ENCODE data around the gene PLXNA1. TPM values are rescaled to one million over a fixed set of nuclear protein-coding genes. Genes with fewer than 3 reads are reported as not detected.

Gene PLXNA1
- total RNA-seq, 1 donor from 2014 or later, result 55.2 TPM

- H3K4me3 Mint-ChIP-seq, result no peak overlapping the region
- no peaks in the 10 kb centered on the region for H3K27me3 Mint-ChIP-seq (ENCODE audit: low read depth)
- peaks cover 9% of the 10 kb centered on the region for H3K4me1 Mint-ChIP-seq
- TF ChIP-seq, protein P1, sequence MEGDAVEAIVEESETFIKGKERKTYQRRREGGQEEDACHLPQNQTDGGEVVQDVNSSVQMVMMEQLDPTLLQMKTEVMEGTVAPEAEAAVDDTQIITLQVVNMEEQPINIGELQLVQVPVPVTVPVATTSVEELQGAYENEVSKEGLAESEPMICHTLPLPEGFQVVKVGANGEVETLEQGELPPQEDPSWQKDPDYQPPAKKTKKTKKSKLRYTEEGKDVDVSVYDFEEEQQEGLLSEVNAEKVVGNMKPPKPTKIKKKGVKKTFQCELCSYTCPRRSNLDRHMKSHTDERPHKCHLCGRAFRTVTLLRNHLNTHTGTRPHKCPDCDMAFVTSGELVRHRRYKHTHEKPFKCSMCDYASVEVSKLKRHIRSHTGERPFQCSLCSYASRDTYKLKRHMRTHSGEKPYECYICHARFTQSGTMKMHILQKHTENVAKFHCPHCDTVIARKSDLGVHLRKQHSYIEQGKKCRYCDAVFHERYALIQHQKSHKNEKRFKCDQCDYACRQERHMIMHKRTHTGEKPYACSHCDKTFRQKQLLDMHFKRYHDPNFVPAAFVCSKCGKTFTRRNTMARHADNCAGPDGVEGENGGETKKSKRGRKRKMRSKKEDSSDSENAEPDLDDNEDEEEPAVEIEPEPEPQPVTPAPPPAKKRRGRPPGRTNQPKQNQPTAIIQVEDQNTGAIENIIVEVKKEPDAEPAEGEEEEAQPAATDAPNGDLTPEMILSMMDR (IDR thresholded peaks at IDR 0.05; ENCODE audit: unreplicated experiment), result no peak
- H3K27ac Mint-ChIP-seq, result no peak overlapping the region
- H3K36me3 Mint-ChIP-seq, result peaks cover 7% of the 10 kb centered on the region
- DNase-seq (ENCODE audit: low spot score in 2 of 2, unreplicated experiment in 2 of 2), result no peak
- H3K9me3 Mint-ChIP-seq, result no peaks in the 10 kb centered on the region
Observed at GRCh38 chr3:127005864-127006500, 23.1 kb downstream of the PLXNA1 start.

- Mint-ChIP-seq H3K9me3 (no peaks in the 10 kb centered on the region), H3K27me3 (ENCODE audit: low read depth) (no peaks in the 10 kb centered on the region), H3K4me1 (peaks cover 9% of the 10 kb centered on the region), H3K36me3 (peaks cover 7% of the 10 kb centered on the region), H3K27ac (no peak overlapping the region), H3K4me3 (no peak overlapping the region)
- DNase-seq (ENCODE audit: low spot score in 2 of 2, unreplicated experiment in 2 of 2), result no peak
- TF ChIP-seq, protein P1 (IDR thresholded peaks at IDR 0.05; ENCODE audit: unreplicated experiment), result no peak
Observed at GRCh38 chr3:127006781-127007436, 24.0 kb downstream of the PLXNA1 start.

- Mint-ChIP-seq H3K4me3 (no peak overlapping the region), H3K27me3 (ENCODE audit: low read depth) (no peaks in the 10 kb centered on the region), H3K9me3 (no peaks in the 10 kb centered on the region), H3K36me3 (peaks cover 7% of the 10 kb centered on the region), H3K4me1 (peaks cover 3% of the 10 kb centered on the region), H3K27ac (no peak overlapping the region)
- no peak for DNase-seq (ENCODE audit: low spot score in 2 of 2, unreplicated experiment in 2 of 2)
- TF ChIP-seq, protein P1 (IDR thresholded peaks at IDR 0.05; ENCODE audit: unreplicated experiment), result no peak
Observed at GRCh38 chr3:127008236-127008635, 25.3 kb downstream of the PLXNA1 start.

- peaks cover 8% of the 10 kb centered on the region for H3K4me1 Mint-ChIP-seq
- H3K9me3 Mint-ChIP-seq, result no peaks in the 10 kb centered on the region
- TF ChIP-seq, protein P1 (IDR thresholded peaks at IDR 0.05; ENCODE audit: unreplicated experiment), result no peak
- no peak for DNase-seq (ENCODE audit: low spot score in 2 of 2, unreplicated experiment in 2 of 2)
- H3K27ac Mint-ChIP-seq, result no peak overlapping the region
- no peaks in the 10 kb centered on the region for H3K27me3 Mint-ChIP-seq (ENCODE audit: low read depth)
- H3K36me3 Mint-ChIP-seq, result peaks cover 8% of the 10 kb centered on the region
- H3K4me3 Mint-ChIP-seq, result no peak overlapping the region
Observed at GRCh38 chr3:127009531-127009930, 26.6 kb downstream of the PLXNA1 start.

- Mint-ChIP-seq H3K4me3 (no peak overlapping the region), H3K4me1 (peaks cover 8% of the 10 kb centered on the region), H3K36me3 (peaks cover 9% of the 10 kb centered on the region), H3K27me3 (ENCODE audit: low read depth) (no peaks in the 10 kb centered on the region), H3K27ac (no peak overlapping the region), H3K9me3 (no peaks in the 10 kb centered on the region)
- no peak for DNase-seq (ENCODE audit: low spot score in 2 of 2, unreplicated experiment in 2 of 2)
- TF ChIP-seq, protein P1 (IDR thresholded peaks at IDR 0.05; ENCODE audit: unreplicated experiment), result no peak
Observed at GRCh38 chr3:127011270-127011992, 28.5 kb downstream of the PLXNA1 start.

Data from mesothelial cell of epicardium (in vitro differentiated cells).